ENCODE results near the gene VEGFD. TPM values are rescaled to one million over a fixed set of nuclear protein-coding genes. Genes with fewer than 3 reads are reported as not detected.

VEGFD gene, protein sequence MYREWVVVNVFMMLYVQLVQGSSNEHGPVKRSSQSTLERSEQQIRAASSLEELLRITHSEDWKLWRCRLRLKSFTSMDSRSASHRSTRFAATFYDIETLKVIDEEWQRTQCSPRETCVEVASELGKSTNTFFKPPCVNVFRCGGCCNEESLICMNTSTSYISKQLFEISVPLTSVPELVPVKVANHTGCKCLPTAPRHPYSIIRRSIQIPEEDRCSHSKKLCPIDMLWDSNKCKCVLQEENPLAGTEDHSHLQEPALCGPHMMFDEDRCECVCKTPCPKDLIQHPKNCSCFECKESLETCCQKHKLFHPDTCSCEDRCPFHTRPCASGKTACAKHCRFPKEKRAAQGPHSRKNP
- total RNA-seq, result not detected

DNA sequence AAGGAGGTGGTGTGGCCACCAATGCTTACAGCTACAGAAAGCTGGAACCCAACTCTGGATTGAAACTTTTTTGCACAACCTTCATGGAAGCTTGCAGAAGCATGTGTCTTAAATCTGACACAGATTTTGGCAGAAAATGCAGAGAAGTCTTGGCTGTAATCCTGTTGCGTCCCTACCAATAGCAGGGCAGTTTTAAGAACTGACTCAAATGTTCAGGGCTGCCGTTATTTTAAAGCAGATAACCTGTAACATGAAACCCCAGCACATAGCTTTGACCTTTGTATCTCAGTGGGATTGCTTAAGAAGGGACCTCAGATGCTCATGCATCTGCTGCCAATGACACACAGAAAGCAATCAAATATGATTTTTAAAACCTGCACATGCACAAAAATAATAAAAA, at the start of gene VEGFD:
Gene VEGFD, minus strand, starts transcription at position 110 of the 400 bp plus-strand sequence. CDS start 467 bp downstream, outside the sequence.
- DNase-seq (ENCODE audit: low spot score in 2 of 2) (no peak), ATAC-seq (no peak)
- no peaks in the 10 kb centered on the region for H3K36me3 Mint-ChIP-seq
- H3K9me3 Mint-ChIP-seq, result no peaks in the 10 kb centered on the region
- H3K27ac Mint-ChIP-seq, result no peak within 1 kb of the TSS

DNA sequence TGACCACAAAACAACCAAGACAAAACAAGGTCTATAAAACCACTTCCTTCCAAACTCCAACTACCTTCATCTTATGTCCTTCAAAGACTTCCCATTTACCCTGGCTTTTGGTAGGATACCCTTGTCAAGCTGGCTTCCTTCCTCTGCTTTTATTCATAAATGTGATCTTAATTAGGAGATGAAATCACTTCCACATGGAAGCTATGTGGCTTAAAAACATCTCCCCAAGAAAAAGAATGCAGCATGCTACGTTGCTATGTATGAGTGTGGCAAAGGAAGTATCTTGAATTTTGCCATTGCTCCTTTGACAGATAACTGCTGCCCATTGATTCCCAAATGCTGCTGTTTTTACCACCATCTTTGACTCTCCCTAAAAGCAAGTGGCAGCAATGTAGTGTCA, 46.4 kb upstream of the VEGFD start:
- H3K27ac Mint-ChIP-seq, result no peak overlapping the region
- H3K9me3 Mint-ChIP-seq, result no peaks in the 10 kb centered on the region
- H3K36me3 Mint-ChIP-seq, result no peaks in the 10 kb centered on the region
- no peak for DNase-seq (ENCODE audit: low spot score in 2 of 2)
- no peak for ATAC-seq

DNA sequence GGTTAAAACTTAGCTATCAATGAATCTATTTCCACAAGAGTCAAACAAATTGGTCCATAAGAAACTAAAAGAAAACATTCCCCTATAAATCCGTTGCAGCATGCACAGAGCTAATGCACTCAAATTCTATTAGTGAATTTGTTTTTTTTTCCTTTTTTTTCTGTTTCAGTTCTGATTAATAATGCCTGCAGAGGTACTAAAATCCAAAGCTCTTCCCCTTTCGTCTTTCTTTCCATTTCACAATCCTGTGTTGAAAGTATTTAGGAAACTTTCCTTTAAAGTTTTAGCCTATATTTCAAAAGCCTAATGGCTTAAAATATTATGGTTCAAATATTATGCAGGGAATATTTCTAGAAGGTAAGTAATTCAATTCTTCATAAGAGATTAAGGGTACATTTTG, 45.9 kb upstream of the VEGFD start:
- no peak overlapping the region for H3K27ac Mint-ChIP-seq
- no peaks in the 10 kb centered on the region for H3K36me3 Mint-ChIP-seq
- no peak for DNase-seq (ENCODE audit: low spot score in 2 of 2)
- H3K9me3 Mint-ChIP-seq, result no peaks in the 10 kb centered on the region
- no peak for ATAC-seq

DNA sequence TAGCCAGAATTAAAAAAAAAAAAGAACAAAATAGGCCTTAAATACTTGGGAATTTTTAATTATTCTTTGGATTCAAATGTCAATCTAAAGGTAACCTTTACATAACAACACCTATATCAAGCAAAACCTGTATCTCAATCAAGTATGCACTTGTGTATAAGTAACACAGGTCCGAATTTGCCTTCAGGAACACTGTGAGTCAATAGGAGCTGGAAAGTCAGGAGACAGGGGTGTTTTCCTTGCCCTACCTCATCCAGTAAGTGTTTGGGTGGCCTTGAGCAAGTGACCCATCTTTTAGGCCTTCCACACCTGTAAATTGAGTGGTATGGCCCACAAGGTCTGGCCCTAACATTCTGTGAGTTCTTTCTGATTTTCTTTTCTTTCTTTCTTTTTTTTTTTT, 40.8 kb upstream of the VEGFD start:
- H3K27ac Mint-ChIP-seq, result no peak overlapping the region
- no peaks in the 10 kb centered on the region for H3K36me3 Mint-ChIP-seq
- DNase-seq (ENCODE audit: low spot score in 2 of 2) (no peak), ATAC-seq (no peak)
- H3K9me3 Mint-ChIP-seq, result no peaks in the 10 kb centered on the region

DNA sequence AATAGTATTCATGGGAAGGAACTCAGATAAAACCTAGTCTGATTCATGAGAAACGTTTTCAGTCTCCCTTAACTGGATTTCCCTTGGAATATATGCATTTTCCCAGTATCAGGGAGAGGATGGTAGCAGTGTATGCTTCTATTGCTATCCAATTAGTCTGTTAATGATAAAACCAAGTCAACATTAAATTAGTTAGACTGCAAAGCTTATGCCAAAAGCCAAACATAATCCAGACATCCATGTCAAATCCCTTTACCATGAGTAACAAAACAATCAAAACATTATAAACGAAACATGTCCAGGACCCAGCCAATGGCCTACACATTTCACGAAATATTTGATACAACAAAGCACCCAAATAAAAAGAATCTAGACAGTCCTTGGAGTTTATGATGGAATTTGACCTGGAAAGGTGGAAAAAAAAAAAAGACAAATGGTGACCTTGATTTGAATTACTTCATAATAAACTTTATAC, 34.5 kb upstream of the VEGFD start:
- ATAC-seq (no peak), DNase-seq (ENCODE audit: low spot score in 2 of 2) (no peak)
- Mint-ChIP-seq H3K36me3 (no peaks in the 10 kb centered on the region), H3K9me3 (peaks cover 4 to 5% of the 10 kb centered on the region in 2 donors), H3K27ac (no peak overlapping the region)

DNA sequence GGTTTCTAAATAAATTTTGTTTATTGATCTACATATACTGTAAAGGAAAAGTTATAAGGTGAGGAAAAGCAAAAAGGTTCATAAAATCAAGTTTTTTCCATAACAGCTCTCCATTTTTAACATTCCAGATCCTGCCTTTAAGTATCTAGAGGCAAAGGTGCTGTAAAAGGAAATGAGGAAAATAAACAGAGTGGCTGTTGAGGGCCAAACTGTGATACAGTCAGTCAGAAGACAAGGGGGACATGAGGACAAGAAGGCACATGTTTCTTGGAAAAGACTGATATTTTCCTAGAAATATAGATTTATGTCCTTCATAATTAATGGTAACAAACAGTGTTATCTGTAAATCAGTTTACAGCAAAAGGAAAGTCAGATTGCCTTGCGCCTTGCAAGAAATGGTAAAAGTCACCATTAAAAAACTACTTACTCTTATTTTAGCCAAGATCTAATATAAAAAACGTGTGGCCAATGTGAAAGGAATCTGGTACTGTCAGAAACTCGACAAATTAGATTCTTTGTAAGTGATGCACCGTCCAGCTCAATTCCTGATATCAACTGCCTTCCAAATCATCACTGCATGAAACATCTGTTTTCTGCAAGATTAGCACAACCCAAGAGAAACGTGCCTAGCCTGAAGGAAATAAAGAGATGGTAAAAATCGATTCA, 34.0 kb upstream of the VEGFD start:
- H3K27ac Mint-ChIP-seq, result no peak overlapping the region
- no peaks in the 10 kb centered on the region for H3K36me3 Mint-ChIP-seq

DNA sequence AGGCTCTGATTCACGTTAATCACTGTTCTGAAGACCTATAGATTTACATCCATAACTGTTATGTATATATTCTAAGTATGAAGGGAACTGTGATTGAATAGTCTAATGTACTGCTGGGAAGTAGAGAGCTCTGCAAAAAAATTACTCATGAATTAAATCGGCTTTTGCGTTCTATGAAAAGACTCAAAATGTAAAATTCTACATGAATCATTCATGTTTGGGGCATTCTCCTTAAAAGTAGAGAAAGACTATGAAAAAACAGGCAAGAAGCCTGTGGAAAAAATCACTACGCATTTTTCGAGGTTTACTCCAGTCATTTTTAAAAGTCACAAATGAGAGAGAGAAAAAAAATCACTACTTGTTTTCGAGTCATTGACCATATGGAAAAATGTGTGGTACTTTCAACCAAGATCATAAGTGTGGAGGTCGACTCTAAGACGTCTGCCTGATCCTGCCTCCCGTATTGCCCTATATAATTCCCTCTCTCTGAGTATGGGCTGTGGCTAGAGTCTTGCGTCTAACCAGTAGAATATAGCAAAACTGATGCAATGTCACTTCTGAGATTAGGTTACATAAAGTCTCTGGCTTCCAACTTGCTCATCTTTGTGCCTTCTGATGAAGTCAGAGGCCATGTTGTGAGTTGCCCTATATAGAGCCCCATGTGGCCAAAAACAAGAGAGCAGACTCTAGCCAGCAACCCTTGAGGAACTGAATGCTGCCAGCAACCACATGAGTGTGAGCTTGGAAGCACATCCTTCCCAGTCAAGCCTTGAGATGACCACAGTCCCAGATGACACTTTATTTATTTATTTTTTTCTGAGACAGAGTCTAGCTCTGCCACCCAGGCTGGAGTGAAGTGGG, 32.1 kb upstream of the VEGFD start:
- DNase-seq (ENCODE audit: low spot score in 2 of 2) (no peak), ATAC-seq (peak; percentile 54 to 73)
- H3K27ac Mint-ChIP-seq, result no peak overlapping the region

More for the DNA sequence above, 34.0 kb upstream of the VEGFD start:
- H3K9me3 Mint-ChIP-seq, result peaks cover 4 to 5% of the 10 kb centered on the region in 2 donors
- DNase-seq (ENCODE audit: low spot score in 2 of 2) (no peak), ATAC-seq (no peak)

DNA sequence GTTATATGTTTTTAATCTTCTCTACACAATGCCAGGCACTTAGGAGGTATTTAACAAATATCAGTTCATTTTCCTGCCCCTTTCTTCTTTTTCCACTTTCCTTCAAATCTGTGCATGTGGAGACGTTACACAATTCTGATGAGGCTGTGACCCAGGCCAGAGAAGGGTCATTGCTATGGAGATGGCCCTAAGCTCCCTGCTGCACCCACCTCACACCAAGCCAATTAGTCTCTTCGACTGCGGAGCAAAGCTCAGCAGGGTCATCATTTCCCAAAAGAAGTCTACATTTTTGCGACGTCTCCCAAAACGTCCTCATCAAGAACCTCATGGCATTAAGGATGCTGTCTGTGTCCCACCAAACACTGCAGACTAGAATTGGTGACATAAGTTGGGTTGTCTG, 28.9 kb upstream of the VEGFD start:
- Mint-ChIP-seq H3K36me3 (no peaks in the 10 kb centered on the region), H3K9me3 (peaks cover 4 to 5% of the 10 kb centered on the region in 2 donors), H3K27ac (no peak overlapping the region)
- no peak for ATAC-seq
- no peak for DNase-seq (ENCODE audit: low spot score in 2 of 2)

More for the DNA sequence above, 32.1 kb upstream of the VEGFD start:
- peaks cover 4 to 5% of the 10 kb centered on the region in 2 donors for H3K9me3 Mint-ChIP-seq
- no peaks in the 10 kb centered on the region for H3K36me3 Mint-ChIP-seq

DNA sequence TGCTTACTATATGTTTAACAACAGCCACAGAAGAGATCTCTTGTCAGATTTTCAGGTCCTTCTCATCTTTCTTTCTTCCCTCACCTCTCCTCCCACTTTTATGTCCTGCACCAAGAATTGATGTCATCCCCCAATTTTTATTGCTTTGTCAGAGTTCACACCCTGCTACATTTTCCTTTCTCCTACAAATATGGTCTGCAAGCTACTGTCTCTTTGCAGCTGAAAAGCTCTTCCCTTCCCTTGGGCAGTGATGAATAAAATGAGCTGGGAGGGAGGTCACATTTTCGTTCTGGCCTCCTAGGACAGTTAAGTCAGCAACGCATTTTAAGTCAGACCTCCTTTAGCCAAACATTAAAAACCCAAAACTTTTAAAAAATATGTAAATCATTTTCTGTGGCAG, 26.7 kb upstream of the VEGFD start:
- Mint-ChIP-seq H3K9me3 (no peaks in the 10 kb centered on the region), H3K27ac (no peak overlapping the region), H3K36me3 (no peaks in the 10 kb centered on the region)
- no peak for ATAC-seq
- no peak for DNase-seq (ENCODE audit: low spot score in 2 of 2)

DNA sequence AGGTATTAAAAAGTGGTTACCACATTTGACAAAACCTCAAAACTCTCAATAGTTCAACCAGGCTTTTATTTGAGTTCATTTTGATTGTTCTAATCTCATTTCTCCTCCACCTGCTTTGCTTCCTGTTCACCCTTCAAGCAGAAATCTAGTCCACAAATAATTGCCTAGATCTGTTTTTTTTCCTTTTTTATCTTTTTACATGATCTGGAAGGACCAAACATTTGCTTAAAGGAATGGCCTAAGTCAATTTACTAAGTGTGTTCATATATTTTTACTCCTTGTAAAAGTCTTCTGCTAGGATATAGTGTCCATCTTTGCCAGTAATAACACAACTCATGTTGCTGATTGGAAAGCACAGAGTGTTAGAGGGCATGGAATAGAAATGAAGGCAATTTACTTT, 26.2 kb upstream of the VEGFD start:
- ATAC-seq (no peak), DNase-seq (ENCODE audit: low spot score in 2 of 2) (no peak)
- Mint-ChIP-seq H3K36me3 (no peaks in the 10 kb centered on the region), H3K9me3 (no peaks in the 10 kb centered on the region), H3K27ac (no peak overlapping the region)

DNA sequence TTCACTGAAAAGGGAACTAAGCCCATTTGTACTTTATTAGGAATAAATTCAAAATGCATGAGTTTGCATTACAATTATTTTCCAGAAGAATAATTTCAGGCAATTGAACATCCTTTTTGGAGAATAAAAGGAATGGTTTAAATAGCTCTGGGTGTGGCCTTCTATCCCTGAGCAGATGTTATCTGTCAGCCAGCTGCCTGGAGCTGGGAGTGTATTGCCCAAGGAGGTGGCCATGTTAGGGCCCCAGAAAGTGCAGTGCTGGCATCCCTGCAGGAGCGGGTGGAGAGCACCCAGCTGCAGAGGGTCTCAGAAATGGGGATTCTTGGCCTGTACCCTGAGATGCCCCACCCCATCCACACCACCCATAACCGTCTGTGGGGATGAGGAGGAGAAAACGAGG, 21.6 kb upstream of the VEGFD start:
- Mint-ChIP-seq H3K27ac (no peak overlapping the region), H3K9me3 (no peaks in the 10 kb centered on the region), H3K36me3 (no peaks in the 10 kb centered on the region)
- ATAC-seq (no peak), DNase-seq (ENCODE audit: low spot score in 2 of 2) (no peak)

DNA sequence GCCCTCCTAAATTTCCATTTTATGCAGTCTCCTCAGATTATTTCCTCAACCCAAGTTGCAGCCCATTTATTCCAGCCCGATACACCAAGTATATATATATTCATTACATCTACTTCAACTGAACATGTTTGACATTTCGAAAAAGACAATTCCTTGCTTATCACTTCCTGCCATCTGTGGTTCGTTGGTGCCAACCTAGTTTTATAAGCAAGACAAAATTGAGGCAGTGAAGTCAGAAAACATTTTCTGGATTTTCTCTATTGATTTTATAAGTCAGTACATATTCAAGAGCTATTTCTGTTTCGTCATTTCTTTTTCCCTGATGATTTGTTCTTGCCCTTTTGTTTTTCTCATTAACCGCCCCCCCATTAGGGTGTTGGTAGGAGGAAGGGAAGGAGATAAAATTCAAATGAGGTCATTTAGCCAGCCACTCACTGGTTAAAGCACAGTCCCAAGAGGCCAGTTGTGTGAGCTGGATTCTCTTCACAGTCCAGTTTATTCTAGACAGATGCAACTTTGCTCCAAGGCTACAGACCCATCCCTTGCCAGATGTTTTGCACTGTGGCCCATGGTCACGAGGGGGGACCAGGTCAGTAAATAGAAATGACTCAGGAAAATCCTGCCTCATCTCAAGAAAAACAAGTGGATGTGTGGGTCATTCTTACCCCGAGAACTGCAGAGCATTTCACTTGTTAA, 20.3 kb upstream of the VEGFD start:
- no peaks in the 10 kb centered on the region for H3K9me3 Mint-ChIP-seq
- H3K27ac Mint-ChIP-seq, result no peak overlapping the region
- DNase-seq (ENCODE audit: low spot score in 2 of 2) (no peak), ATAC-seq (no peak)
- H3K36me3 Mint-ChIP-seq, result no peaks in the 10 kb centered on the region

DNA sequence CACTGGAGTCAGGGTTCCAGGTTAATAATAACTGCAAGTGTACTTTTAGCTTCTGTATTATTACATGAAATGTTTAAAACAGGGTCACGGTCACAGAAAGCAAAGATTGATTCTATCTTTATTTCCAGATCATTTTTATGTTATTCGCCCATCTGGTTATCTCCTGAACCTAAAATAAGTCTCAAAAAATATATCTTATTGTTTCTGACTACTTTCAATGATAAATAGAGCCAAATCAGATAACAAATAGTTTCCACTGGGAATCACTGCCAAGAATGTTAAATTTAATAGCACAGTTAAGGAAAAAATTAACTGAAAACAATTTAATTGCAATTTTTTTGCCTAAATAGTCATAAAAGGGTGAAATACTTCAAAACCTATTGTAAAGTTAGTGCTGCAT, 17.2 kb upstream of the VEGFD start:
- Mint-ChIP-seq H3K9me3 (no peaks in the 10 kb centered on the region), H3K36me3 (no peaks in the 10 kb centered on the region), H3K27ac (no peak overlapping the region)
- no peak for ATAC-seq
- no peak for DNase-seq (ENCODE audit: low spot score in 2 of 2)

DNA sequence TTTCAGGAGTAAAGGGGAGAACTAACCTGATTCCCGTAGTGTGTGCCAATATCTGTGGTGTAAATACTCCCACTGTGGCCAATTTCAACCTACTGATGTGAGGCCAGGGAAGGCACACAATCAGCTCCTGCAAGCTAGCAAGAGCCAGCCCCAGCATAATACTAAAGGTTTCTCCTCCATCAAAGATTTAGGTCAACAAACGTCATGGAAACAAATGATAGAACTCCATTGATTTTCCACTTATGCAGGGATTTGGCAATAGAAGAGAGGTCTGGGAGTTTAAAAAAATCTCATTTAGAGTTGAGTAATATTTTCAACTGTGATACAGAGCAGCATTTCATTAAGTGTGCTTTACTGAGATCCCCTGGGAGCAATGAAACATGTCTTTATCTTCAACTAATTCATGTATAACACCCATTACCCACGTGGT, 15.8 kb upstream of the VEGFD start:
- ATAC-seq, result no peak

DNA sequence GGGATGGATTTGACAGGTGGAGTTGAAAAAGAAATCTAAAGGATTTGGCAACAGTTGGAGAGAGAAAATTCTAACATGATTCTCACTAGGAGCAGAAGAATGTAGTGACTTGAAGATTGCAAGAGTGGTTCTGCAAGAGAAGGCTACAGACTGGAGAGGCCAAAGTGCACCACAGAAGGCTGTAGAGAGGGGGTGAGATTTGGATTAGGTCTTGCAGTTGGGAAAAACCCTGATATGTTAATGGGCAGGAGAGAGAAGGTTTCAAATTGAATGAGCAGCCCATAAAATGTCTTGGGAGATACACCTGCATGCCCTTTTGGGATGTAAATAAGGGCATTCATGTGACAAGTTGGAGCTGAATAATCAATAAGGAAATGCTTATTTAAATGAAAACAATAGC, 14.7 kb upstream of the VEGFD start:
- no peak for ATAC-seq
- H3K27ac Mint-ChIP-seq, result no peak overlapping the region
- DNase-seq (ENCODE audit: low spot score in 2 of 2), result no peak
- H3K36me3 Mint-ChIP-seq, result no peaks in the 10 kb centered on the region
- no peaks in the 10 kb centered on the region for H3K9me3 Mint-ChIP-seq

More for the DNA sequence above, 15.8 kb upstream of the VEGFD start:
- Mint-ChIP-seq H3K36me3 (no peaks in the 10 kb centered on the region), H3K9me3 (no peaks in the 10 kb centered on the region), H3K27ac (no peak overlapping the region)
- DNase-seq (ENCODE audit: low spot score in 2 of 2), result no peak

DNA sequence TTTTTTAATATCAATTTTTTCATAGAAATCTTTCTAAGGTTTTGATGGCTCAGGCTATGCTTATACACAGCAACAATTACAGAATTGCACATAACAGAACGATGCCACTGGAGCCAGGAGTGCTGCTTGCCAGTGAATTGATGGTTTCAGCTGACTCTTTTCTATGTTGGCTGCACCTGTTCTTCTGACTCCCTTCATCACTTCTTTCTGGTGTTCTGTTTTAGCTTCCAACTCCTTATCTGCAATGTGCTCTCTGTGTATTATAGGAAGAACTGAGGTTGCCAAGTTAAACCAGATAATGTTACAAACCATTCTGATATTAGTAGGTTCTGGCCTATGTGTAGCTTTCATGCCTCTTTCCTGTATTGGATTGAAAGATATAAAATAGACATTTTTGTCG, 11.6 kb upstream of the VEGFD start:
- DNase-seq (ENCODE audit: low spot score in 2 of 2) (no peak), ATAC-seq (no peak)
- H3K36me3 Mint-ChIP-seq, result no peaks in the 10 kb centered on the region
- H3K27ac Mint-ChIP-seq, result no peak overlapping the region
- H3K9me3 Mint-ChIP-seq, result no peaks in the 10 kb centered on the region
